Colonic mucosa (tissue), 4 donors: Measurements from ENCODE around the gene DOLK. TPM values are rescaled to one million over a fixed set of nuclear protein-coding genes. Genes with fewer than 3 reads are reported as not detected.

ENCODE experiments used
- DNase-seq: peaks from one replicate; pipeline ENCODE4 v3.0.0-alpha.2; 2020
- H3K27ac ChIP-seq: fragments of 200-600 bp; one replicate; pipeline ENCODE4 v1.8.0; 2021
- H3K27me3 ChIP-seq: fragments of 200-600 bp; one replicate; pipeline ENCODE4 v1.8.0; 2021
- H3K36me3 ChIP-seq: fragments of 200-600 bp; one replicate; pipeline ENCODE4 v1.8.0; 2021
- H3K4me1 ChIP-seq: fragments of 200-600 bp; one replicate; pipeline ENCODE4 v1.8.0; 2021; ENCODE audit warnings: mild to moderate bottlenecking
- H3K4me3 ChIP-seq: fragments of 200-600 bp; one replicate; pipeline ENCODE4 v1.8.0; 2021
- H3K9ac ChIP-seq, 2 donors: one replicate each; pipeline ENCODE4 v1.7.0; 2013; ENCODE audit warnings: control low read depth in 2 of 2, low read depth in 2 of 2, low read length in 2 of 2
- H3K9me3 ChIP-seq: fragments of 200-600 bp; one replicate; pipeline ENCODE4 v1.8.0; 2021
- CTCF ChIP-seq: fragments of 200-600 bp; IDR thresholded peaks from one replicate; pipeline ENCODE4 v1.8.0; 2022; ENCODE audit warnings: antibody characterized with exemption, mild to moderate bottlenecking
- intact Hi-C: fragments of 100-400 bp; cut with DNase I; formaldehyde crosslinking; loops from one replicate; pipeline ENCODE4 v1.14.1; 2022
- total RNA-seq, 2 donors: library from RNA; stranded (reverse); fragmentation: NEBNext Ultra II Directional in 1 of 2; extraction: Animal tissue kit (Norgen Biotek cat#: 25700) in 1 of 2; gene quantifications; one replicate each; pipeline ENCODE4 v1.2.1, GENCODE V29; 2021
- donor health status: healthy.
- donor health status: DM: no; HTN: no; CAD: no.
- donor health status: DM: no; HTN: no; CAD: no.

Gene DOLK
- total RNA-seq, 2 donors from 2014 or later: 7.9 to 15.8 TPM

GRCh38 chr9:128919402-128920089, 27.9 kb downstream of the DOLK start:
- Histone ChIP-seq H3K27me3 (no peaks in the 10 kb centered on the region), H3K36me3 (no peaks in the 10 kb centered on the region), H3K4me1 (peaks cover 7% of the 10 kb centered on the region), H3K4me3 (no peak overlapping the region), H3K27ac (peak overlapping the region; percentile 53), H3K9me3 (no peaks in the 10 kb centered on the region), H3K9ac (no peak overlapping the region)
- TF ChIP-seq CTCF: no peak
- DNase-seq: no peak
- intact Hi-C loops: no loop called here

DNA sequence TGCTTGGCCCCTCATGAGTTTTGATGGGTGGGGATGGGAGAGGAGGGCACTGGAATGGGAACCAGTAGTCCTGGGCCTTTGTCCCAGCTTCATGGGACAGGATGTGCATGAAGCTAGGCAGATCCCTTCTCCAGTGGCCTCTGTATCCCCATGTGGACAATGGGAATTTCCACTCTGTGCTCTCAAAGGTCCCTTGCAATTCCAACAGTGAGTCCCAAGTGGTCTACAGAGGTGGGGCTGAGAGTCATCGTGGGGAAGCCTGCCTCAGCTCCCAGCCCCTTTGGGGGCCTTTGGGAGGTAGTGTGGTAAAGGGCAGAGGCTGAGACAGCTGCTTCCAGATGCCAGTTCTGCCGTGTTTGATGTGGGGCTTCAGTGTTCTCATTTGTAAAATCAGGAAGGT, 28.5 kb downstream of the DOLK start:
- intact Hi-C loops: no loop called here
- Histone ChIP-seq H3K36me3 (no peaks in the 10 kb centered on the region), H3K27ac (no peak overlapping the region), H3K27me3 (no peaks in the 10 kb centered on the region), H3K4me3 (no peak overlapping the region), H3K9me3 (no peaks in the 10 kb centered on the region), H3K9ac (no peak overlapping the region), H3K4me1 (peaks cover 7% of the 10 kb centered on the region)
- no peak for DNase-seq
- no peak for TF ChIP-seq CTCF

- no peaks in the 10 kb centered on the region for H3K27me3 ChIP-seq
- TF ChIP-seq CTCF: no peak
- no peaks in the 10 kb centered on the region for H3K36me3 ChIP-seq
- peaks cover 7% of the 10 kb centered on the region for H3K4me1 ChIP-seq
- intact Hi-C loops: no loop called here
- peak overlapping the region; percentile 50 for H3K27ac ChIP-seq
- peak; percentile 72 for DNase-seq
- no peak overlapping the region for H3K9ac ChIP-seq
- no peak overlapping the region for H3K4me3 ChIP-seq
- no peaks in the 10 kb centered on the region for H3K9me3 ChIP-seq
Observed at GRCh38 chr9:128917151-128917849, 30.1 kb downstream of the DOLK start.

DNA sequence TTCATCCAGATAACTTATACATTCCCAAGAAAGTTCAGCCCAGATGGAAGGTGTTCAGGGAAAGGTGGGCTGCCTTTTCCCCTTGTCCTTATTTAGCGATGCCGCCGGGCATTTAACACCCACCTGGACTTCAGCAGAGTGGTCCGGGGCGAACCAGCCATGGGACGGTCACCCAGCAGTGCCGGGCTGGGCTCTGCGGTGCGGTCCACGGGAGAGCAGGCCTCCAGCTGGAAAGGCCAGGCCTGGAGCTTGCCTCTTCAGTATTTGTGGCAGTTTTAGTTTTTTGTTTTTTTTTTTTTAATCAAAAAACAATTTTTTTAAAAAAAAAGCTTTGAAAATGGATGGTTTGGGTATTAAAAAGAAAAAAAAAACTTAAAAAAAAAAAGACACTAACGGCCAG, 30.7 kb downstream of the DOLK start:
- Histone ChIP-seq H3K27me3 (no peaks in the 10 kb centered on the region), H3K9ac (peak overlapping the region in 1 of 2 donors; percentile 43), H3K36me3 (no peaks in the 10 kb centered on the region), H3K27ac (peak overlapping the region; percentile 50), H3K4me1 (peaks cover 7% of the 10 kb centered on the region), H3K4me3 (no peak overlapping the region), H3K9me3 (no peaks in the 10 kb centered on the region)
- no peak for TF ChIP-seq CTCF
- DNase-seq: no peak
- intact Hi-C loops: no loop called here

DNA sequence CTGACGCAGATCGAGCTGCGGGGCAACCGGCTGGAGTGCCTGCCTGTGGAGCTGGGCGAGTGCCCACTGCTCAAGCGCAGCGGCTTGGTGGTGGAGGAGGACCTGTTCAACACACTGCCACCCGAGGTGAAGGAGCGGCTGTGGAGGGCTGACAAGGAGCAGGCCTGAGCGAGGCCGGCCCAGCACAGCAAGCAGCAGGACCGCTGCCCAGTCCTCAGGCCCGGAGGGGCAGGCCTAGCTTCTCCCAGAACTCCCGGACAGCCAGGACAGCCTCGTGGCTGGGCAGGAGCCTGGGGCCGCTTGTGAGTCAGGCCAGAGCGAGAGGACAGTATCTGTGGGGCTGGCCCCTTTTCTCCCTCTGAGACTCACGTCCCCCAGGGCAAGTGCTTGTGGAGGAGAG, 31.2 kb downstream of the DOLK start:
- Histone ChIP-seq H3K27ac (peak overlapping the region; percentile 50), H3K9ac (peak overlapping the region in 1 of 2 donors; percentile 43), H3K9me3 (no peaks in the 10 kb centered on the region), H3K4me1 (peaks cover 7% of the 10 kb centered on the region), H3K4me3 (no peak overlapping the region), H3K36me3 (no peaks in the 10 kb centered on the region), H3K27me3 (no peaks in the 10 kb centered on the region)
- no peak for DNase-seq
- intact Hi-C loops: no loop called here
- no peak for TF ChIP-seq CTCF
